Dedifferentiated amniotic fluid mesenchymal stem cell (primary cell): Measurements from ENCODE around the gene LCN15.
"Not testable (repeated sequence)": the region's sequence is repeated elsewhere in the genome, so short reads cannot be mapped to it uniquely, and the experiment has no call there.

Experiments used
- DNase-seq: peaks from one replicate; pipeline ENCODE4 v3.0.0-alpha.2; 2016; ENCODE audit errors: extremely low spot score

LCN15 gene

DNA sequence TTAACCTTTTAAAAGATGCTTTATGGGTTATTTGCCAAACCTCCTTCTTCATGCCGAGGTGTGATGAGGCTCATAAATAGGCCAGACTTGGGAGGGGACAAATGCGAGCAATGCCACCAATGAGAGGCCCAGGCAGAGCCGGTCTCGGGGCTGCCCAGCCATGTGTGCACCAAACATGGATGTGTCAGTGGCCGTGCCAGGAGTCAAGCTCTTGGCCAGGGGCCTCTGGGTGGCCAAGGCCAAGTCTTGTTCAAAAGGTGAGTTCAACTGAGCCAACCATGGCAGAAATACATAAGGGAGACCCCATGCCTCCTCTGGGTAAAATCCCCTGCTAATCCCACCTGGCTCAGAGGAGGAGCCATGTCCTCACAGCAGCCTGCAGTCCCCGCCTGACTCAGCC is 10.9 kb upstream of the LCN15 start:
- no peak for DNase-seq

DNA sequence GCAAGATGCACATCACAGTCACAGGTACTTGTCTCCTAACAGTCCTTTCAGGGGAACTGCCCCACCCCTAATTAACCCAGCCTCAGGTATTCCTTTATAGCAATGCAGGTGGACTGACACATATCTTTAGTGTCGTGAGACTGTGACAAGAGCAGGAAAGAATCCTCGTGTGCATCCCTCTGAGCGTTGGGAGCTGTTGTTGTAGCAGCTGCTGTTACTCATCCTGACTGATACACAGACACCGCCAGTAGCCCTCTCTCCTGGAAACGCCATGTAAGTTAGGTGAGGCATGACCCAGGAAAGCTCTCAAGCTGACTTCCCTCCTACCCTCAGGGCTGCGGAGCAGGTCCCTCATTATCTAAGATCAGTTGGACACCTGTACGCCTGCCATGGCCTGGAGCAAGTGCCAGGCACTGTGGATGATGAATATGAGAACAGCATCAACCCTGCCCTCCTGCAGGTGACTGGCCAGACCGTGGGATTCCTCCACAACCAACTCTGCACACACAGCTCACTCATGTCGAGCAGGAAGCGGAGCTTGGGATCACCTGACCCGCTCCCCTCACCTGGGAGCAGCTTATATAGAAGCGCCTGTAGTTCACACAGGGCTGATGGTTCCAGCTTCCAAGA is 10.2 kb upstream of the LCN15 start:
- no peak for DNase-seq

DNA sequence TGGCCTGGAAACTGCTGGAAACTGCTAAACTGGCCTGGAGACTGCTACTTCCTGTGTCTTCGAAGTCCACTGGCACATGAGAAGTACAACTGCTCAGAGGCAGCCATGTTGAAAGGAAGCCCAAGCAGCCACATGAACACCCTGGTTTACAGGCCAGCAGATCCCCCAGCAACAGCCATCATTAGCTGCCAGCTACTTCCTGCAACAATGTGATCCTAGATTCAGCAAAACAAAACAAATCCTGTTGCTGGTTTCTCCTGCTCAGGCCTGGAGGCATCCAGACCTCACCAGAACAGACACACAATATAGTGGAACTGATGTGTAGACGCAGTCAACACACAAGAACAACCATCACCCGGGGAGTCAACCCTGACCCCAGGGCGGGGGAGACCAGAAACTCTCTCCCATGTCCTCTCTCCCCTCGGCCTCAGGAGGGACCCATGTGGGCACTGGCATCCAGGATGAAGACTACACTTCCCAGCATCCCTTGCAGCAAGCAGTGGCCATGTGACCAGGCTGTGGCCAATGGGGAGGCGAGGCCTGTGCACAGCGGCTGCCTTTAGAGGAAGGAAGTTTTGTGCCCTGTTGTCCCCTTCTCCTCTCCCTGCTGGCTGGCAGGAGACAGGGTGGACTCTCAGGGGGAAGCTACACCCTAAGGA is 9.2 kb upstream of the LCN15 start:
- DNase-seq: no peak

DNA sequence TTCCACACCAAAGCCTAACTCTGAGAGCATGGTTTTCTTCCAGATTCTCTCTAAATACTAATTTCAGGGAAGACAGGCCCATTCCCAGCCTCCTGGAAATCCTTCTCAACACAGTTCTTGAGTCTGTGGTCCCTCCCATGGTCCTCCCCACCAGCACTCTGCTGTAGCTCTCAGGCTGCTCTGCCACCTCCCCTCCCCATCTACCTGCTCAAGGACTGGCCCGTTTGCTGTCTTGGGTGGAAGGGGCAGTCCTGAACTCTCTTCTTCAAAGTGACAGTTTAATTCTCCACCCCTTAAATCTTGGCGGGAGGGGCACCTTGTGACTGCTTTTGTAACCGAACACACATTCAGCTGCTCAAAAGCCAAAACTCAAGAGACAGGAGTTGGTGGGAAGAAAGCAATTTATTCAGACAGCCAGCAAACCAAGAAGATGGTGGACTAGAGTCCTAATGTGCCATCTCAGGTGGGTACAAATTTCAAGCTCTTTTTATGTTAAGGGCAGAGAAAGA is 7.6 kb upstream of the LCN15 start:
- no peak for DNase-seq

DNA sequence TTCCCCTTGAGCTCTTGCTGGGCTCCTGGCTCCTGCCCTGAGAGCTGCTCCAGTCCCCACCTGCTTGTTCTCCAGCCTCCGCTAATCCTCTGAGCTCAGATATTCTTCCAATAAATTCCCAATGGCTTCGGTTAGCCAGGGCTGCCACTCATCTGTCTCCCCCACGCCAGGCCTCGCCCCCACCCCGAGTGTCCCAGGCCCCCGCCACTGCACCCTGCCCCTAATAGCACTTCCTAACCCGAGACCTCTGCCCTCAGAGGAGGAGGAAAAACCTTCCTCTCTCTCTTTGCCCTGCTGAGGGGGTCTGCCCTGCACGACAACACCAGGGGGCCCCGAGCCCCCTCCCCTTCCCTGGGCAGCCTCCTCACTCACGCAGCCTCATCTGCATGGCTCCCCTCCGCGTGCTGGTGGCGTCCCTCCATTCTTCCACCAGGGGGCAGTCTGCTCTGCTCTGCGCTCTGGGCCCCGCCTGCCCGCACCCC is 5.4 kb upstream of the LCN15 start:
- DNase-seq: no peak

DNA sequence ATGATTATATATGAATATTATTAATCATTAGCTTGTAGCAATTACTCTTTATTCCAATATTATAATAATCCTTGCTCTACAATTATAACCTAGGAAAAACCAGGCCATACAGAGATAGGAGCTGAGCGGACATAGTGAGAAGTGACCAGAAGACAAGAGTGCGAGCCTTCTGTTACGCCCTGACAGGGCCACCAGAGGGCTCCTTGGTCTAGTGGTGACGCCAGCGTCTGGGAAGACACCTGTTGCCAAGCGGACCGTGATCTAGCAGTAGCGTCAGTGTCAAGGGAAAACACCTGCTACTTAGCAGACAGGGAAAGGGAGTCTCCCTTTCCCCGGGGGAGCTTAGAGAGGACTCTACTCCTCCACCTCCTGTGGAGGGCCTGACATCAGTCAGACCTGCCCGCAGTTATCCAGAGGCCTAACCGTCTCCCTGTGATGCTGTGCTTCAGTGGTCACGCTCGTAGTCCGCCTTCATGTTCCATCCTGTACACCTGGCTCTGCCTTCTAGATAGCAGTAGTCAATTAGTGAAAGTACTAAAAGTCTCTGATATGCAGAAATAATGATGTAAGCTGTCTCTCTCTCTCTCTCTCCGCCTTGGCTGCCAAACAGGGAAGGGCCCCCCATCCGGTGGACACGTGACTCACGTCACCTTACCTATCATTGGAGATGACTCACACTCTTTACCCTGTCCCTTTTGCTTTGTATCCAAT is 2.2 kb upstream of the LCN15 start:
- DNase-seq: not testable (repeated sequence)

DNA sequence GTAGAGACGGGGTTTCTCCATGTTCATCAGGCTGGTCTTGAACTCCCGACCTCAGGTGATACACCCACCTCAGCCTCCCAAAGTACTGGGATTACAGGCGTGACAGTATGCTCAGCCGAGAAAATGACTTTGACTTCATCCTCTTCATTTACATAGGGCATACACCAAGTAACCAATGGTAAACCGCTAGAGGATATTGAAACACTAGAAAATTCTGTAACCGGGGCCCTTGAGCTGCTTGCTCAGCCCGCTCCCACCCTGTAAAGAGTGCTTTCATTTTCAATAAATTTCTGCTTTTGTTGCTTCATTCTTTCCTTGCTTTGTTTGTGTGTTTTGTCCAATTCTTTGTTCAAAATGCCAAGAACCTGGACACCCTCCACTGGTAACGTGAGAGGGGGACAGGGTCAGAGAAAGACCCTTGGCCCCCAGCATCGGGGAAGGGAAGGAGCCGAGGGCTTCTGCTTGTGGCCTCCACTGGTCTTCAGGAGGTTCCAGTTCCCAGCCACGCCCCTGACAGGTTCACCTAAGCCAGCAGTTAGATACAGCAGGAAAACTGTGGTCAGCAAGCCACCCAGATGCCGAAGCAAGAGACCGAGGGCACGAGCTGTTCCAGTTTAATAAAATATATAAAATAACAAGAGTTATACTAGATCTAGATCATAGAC is 1.6 kb upstream of the LCN15 start:
- not testable (repeated sequence) for DNase-seq

DNA sequence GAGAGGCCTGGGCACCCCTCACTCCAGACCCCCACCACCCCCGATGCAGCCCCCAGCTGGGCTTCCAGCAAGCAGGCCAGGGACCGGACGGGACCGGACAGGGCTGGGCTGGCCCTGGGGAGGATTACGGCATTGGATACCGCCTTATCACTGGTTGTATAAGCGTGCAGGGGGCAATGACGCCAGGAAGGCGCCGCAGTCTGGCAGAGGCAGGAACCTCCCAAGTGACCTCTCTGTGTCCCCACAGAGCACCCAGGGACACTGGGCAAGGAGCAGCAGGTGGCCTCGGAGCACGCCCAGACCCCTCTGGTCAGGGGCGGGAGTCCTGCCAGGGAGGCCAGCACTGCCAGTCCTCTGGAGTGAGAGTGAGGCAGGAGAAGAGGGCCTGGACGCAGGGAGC is 723 bp upstream of the LCN15 start:
- no peak for DNase-seq

DNA sequence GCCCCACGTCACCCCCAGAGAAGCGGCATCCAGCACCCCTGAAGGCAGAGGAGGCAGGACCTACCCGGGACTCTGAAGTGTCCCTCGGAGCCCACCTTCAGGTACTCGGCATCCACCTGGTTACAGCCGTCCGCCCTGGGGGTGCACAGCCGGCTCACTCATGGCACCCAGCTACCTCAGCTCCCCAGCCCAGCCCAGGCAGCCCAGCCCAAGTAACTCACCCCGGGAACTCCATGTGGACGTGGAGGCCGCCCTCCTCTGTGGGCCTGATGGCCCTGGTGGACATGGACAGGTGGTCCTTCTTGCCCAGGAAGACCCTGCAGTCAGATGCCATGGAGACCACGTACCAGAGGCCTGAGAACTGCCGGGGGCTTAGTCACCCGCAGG is 676 bp downstream of the LCN15 start:
- no peak for DNase-seq

DNA sequence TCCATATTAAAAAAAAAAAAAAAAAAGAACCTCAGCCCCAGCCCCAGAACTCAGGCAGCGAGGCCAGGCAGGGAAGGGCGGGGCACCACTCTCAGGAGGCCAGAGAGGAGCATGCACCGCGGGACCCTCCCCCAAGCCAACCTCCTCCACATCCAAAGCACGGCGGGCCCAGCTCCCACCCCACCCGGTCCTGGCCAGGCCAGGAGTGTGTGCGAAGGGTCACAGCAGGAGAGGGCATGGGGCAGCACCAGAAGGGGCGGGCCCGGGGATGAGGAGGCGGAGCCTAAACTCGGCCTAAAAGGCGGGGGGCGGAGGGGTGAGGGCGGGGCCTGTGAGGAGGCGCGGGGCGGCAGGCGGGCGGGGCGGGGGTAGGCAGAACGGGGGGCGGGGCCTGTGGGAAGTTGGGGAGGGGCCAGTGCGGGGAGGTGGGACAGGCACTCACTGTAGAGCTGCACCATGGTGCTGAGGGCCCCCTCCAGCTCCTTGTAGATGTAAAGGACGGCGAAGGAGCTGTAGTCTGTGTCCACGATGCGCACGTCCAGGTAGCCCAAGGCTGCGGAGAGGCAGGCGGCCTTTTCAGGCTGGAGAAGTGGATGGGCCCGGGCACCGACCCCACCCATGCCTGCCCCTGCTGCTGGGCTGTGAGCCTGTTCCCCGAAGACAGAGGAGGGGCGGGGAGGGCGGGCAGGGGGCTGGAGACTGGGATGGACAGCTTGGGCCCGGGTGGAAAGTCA is 1.2 kb downstream of the LCN15 start:
- DNase-seq: no peak

DNA sequence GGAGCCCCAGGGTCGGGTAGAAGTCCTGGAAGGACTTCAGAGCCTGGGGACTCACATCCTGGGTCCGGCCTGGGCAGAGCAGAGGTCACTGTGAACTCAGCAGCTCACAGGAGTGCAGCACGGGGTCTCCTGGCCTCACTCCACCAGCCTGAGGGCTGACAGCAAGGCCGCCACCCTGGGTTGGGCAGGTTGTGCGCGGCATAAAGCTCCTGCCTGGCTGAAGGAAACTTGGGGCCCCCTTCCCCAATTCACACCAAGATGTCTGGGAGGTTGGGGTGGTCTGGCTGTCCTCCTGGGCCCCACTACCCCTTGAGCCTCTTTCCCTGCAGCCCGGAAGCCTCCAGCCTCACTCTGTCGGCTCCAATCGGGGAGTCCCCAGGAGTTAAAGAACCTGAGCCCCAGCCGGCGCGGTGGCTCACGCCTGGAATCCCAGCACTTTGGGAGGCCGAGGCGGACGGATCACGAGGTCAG is 2.1 kb downstream of the LCN15 start:
- no peak for DNase-seq

DNA sequence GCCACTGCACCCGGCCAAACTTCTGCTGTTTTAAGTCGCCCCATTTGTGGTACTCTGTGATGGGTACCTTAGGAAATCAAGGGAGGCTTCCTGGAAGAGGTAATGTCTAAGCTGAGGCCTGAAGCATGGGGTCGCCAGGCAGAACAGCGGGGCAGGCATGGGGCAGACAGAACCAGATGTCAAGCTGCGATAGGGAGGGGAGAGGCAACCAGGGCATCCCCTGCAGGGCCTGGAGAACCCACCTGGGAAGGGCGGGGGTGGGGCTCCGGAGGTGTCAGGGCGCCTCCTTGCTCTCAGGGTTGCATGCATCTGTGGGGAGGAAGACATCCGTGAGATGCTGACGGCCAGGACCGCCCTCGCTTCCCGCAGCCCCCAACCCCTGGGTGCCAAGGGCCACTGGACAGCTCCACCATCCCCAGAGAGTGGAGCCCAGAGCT is 2.8 kb downstream of the LCN15 start:
- DNase-seq: no peak

DNA sequence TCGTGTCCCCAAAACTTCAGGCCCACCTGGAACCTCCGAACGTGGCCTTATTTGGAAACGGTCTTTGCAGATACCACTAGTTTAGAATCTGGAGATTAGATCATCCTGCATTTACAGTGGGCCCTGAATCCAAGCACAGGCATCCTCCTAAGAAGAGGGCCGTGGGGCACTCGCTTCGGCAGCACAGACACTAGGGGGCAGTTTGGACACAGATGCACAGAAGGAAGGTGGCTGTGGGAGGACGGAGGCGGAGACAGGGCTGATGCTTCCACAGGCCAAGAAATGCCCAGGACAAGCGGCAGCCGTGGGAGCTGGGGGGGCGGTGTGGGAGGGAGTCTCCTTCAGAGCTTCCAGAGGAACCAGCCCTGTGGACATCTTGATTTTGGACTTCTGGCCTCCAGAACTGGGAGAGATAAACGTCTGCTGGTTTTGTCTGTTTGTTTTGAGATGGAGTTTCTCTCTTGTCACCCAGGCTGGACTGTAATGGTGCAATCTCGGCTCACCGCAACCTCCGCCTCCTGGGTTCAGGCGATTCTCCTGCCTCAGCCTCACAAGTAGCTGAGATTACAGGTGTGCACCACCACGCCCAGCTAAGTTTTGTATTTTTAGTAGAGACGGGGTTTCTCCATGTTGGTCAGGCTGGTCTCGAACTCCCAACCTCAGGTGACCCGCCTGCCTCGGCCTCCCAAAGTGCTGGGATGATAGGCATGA is 3.3 kb downstream of the LCN15 start:
- DNase-seq: peak; percentile 42

DNA sequence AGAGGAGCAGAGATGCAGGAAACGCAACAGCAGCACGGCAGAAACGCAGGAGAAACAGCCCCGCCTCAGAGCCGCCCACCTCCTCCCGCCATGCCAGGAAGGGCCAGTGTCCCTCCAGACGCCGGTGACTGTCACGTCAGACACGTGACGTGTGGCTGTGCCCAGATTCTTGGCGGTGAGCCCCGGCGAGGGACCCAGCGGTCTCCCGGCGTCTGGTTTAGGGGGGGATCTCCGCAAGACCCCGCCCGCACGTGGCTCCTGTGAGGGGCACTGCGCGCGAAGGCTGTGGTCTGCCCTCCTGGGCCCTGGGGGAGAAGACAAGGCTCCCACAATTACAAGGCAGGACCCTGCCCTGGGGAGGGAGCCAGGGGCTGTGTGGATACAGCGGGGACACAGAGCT is 3.9 kb downstream of the LCN15 start:
- DNase-seq: no peak

DNA sequence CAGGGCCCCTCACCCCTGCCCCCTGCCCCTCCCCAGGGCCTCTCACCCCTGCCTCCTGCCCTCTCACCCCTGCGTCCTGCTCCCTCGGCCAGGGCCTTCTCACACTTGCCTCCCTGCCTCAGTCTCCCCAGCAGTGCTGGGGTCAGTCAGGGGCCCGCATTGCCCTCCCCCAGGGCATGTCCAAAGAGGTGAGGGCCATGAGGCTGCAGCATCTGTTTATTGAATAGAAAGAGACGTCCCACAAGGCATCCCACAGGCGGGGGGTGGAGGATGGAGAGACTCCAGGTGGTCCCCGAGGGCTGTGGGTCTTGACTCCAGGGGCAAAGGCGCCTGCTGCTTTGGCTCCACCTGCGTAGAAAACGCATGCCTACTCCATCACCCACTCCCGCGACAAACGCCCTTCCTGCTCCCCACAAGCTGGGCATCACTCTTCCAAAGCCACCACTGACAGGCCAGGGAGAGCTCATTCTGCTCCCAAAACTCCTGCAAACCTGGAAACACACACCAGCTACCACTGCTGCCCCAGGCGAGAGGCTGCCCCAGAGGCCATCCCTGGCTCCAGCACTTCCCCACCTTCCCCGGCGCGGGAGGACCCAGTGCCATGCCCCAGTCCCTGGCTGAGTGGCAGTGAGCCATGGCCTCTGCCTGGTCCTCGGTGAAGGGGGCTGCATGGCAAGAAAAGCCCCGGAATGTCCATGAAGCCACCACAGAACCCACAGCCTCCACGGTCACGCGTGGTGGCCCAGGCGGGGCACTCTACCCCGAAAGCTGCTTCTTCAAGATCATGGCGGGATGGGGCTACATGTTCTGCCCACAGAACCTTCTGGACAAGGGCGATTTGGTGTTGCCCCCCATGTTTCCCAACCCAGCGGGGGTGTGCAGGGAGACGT is 4.6 kb downstream of the LCN15 start:
- no peak for DNase-seq

DNA sequence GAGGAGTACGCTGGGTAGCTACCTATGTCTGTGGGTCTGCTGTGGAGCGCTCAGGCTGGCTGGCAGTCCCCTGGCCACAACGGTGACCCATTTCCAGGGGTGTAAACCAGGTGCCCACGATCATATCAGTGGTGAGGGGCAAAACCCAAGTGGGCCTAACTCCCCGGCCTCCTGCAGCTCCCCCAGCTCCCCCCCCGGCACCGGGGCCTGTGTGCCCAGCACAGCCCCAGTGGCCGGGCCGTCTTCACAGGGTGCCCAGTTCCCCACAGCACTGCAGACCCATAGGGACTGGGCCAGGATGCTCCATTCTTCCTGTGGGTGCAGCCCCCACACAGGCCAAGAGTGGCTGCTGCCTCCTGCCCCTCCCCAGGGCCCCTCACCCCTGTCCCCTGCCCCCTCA is 5.3 kb downstream of the LCN15 start:
- DNase-seq: no peak

DNA sequence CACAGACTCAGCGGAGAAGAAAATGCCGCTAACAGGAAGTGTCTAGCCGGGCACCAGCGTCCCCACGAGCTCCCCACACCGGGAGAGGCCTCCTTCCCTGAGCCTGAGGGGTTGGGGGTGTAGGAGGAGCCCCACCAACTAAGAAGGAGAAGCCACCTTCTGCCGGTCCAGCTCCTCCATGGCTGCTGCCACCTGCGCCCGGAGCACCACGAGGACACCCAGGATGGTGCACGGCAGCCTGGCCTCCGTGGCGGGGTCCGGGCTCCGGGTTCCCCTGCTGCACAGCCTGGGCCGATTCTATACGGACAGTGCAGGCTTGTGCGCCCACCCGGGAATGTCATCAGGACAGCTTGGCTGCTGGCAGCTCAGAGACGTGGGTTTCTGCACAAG is 6.6 kb downstream of the LCN15 start:
- DNase-seq: no peak

DNA sequence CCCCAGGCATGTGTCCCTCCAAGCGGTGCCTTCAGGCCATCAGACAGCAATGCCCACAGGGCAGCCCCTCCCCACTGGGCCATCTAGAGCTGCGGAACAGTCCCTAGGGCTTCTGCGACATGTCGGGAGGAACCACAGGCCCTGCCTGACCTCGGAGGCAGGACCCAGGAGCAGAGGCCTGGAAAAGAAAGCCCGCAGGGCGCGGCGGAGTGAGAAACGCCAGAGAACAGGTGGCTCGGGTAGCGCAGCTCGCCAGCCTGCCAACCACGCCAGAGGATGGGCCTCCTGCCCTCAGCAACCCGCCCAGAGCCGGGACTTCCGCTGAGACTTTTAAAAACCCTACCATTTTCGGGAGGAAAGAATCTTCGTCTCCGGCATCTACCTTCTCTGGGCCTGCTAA is 7.0 kb downstream of the LCN15 start:
- no peak for DNase-seq

DNA sequence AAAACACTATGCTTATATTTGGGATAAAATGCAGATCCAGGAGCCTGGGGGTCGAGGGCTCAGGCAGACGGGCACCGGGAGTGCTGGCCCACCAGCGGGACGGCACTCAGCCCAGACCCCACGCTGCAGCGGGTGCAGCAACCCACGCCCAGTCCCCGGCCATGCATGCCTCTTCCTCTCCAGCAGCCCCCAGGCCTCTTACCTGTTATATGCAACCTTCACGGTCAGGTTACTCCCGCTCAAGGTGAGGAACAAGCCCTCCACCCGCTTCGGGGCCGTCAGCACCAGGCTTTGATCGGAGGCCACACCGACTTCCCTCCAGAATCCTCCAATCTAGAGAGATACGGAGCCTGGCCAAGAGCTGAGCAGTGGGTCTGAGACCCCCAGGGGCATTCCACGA is 7.5 kb downstream of the LCN15 start:
- DNase-seq: no peak

DNA sequence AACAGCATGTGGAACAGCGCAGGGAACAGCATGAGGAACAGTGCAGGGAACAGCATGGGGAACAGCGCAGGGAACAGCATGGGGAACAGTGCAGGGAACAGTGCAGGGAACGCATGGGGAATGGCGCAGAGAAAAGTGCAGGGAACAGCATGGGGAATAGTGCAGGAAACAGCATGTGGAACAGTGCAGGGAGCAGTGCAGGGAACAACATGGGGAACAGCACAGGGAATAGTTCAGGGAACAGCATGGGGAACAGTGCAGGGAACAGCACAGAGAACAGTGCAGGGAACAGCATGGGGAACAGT is 8.2 kb downstream of the LCN15 start:
- no peak for DNase-seq
